Esophagus squamous epithelium (tissue), 4 donors: ENCODE data around the gene ARFRP1.

Source experiments
- CTCF ChIP-seq, 6 experiments: fragments of 450-650 bp in 4 of 6; fragments of 200-600 bp in 2 of 6; sonication (generic) in 2 of 6; IDR thresholded peaks; one replicate each; pipeline ENCODE4 v1.5.1; 2016 to 2019; ENCODE audit warnings: antibody characterized with exemption in 6 of 6, mild to moderate bottlenecking in 4 of 6, moderate library complexity in 4 of 6
- POLR2A ChIP-seq, 4 donors: fragments of 450-650 bp; IDR thresholded peaks; one replicate each; pipeline ENCODE4 v1.6.1; 2017; ENCODE audit warnings: antibody characterized with exemption in 4 of 4, mild to moderate bottlenecking in 4 of 4, moderate library complexity in 3 of 4

DNA sequence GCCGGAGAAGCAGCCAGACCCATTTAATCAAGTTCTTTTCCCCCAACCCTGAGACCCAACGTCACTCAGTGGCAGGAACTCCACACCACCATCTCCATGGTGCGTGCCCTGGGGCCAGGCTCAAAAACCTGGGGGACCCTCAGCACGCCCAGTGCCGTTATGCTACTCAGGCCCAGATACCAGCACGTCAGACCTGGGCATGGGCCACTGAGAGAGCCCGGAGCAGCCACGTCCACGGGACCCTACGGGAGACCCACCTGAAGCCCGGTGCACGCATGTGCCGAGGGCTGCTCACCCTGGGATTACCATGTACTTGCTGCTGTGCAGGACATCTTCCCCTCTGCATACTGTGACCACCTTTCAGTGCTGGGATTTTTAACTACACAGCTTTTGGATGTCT, 45.6 kb upstream of the ARFRP1 start:
- TF ChIP-seq CTCF (IDR thresholded peaks at IDR 0.05) (no peak), POLR2A (IDR thresholded peaks at IDR 0.05) (no peak)
